Embryonic facial prominence (tissue), 1 donor: ENCODE measurements around the gene LY6G6C.

Source experiments
- DNase-seq: peaks from one replicate; pipeline ENCODE4 v3.0.0-alpha.2; 2016; ENCODE audit errors: extremely low spot score

LY6G6C gene, protein sequence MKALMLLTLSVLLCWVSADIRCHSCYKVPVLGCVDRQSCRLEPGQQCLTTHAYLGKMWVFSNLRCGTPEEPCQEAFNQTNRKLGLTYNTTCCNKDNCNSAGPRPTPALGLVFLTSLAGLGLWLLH

DNA sequence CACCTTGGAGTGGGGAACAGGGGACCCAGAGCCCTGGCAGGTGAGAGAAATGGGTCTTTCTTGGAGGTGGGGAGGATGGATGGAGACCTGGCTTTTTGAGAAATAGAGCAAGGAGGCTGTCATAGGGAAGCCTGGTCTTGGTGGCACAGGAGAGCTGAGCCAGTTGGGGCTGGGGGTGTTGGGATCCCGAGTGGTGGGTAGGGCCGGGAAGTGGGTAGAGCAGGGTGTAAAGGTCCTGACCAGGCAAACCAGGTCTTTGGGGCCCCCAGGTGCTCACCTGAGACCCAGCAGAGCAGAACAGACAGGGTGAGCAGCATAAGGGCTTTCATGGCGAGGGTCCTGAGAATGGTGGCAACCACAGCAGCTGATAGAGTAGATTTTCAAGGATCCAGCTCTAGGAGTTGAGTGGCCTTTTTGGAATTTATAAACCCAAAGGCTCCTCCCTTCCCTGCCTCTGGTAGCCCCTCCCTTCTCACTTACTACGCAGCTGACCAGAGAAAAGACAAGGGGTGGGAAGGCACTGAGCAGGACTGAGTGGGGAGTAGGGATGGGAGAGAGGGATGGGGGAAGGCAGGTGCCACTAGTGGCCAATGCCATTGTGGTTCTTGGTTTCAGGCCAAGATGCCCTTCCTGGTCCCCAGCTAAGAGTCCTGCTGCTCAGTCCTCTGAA, at the start of gene LY6G6C:
Gene LY6G6C, minus strand, starts transcription at position 396 of the 670 bp plus-strand sequence. Its CDS starts 67 bp downstream, at position 329.
- DNase-seq, result no peak

DNA sequence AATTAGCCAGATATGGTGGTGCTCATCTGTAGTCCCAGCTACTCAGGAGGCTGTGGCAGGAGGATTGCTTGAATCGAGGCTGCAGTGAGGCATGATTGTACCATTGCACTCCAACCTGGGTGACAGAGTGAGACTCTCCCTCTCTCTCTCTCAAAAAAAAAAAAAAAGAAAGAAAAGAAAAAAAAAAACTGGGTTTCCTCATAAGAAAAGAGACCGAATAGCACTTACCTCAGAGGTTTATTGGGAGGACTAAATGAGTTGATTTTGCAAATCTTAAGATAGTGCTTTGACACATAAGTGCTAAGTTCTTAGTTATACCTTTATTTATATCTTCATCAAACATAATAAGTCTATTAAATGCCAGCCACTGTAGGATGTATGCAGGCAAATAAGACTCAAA, 49.3 kb upstream of the LY6G6C start:
- no peak for DNase-seq

DNA sequence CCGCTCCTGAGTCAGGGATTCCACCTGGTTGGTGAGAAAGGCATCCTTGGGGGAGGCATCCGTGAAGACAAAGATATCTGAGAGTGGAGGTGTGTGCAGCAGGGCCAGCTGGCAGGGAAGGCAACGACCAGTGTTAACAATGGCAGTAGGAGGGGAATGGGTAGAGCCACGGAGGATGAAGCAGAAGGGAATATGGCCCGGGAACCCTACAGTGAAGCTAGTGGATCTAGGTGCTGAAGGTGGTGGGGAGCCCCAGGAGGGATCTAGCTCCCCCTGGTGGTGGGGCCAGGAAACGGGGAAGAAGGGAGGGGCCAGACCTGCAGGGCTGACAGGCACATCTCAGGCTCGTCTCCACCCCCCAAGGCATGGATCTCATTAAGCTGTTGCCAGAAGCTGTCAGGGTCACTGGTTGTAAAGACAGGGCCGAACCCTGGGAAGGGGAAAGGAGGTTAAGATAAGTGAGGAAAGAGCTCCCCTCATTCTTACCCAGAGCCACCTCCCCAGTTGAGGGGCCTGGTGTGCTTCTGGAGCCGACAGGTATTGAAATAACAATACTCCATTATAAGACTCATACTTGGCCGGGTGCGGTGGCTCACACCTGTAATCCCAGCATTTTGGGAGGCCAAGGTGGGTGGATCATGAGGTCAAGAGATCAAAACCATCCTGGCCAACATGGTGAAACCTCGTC, 48.3 kb upstream of the LY6G6C start:
- DNase-seq, result no peak

DNA sequence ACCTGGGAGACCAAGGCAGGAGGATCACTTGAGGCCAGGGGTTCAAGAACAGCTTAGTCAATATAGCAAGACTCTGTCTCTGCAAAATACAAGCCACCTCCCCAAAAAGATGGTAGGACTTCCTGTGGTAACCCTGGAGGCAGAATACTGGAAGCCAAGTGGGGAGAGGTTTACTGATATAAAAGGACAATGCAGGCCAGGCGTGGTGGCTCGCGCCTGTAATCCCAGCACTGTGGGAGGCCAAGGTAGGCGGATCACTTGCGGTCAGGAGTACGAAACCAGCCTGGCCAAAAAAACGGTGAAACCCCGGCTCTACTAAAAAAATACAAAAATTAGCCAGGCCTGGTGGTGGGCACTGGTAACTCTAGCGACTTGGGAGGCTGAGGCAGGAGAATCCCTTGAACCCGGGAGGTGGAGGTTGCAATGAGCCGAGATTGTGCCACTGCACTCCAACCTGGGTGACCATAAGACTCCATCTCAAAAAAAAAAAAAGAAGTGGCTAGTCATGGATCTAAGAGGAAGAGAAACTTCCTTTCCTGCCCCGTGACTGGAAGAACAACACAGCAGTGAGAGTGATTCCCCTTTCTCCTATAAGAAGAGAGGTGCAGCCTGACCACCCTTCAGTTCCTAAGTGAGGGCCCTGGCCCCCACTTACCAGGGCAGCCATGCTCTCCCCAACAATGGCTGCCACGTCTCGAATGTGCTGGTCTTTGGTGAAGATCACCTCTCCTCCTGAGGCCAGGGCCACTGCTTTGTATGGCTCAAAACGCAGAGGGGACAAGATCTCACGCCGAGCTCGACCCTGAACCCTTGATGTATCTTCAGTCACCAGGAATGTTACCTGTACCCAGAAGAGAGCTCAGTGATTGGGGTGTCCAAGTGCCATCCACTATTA, 47.1 kb upstream of the LY6G6C start:
- DNase-seq, result no peak

DNA sequence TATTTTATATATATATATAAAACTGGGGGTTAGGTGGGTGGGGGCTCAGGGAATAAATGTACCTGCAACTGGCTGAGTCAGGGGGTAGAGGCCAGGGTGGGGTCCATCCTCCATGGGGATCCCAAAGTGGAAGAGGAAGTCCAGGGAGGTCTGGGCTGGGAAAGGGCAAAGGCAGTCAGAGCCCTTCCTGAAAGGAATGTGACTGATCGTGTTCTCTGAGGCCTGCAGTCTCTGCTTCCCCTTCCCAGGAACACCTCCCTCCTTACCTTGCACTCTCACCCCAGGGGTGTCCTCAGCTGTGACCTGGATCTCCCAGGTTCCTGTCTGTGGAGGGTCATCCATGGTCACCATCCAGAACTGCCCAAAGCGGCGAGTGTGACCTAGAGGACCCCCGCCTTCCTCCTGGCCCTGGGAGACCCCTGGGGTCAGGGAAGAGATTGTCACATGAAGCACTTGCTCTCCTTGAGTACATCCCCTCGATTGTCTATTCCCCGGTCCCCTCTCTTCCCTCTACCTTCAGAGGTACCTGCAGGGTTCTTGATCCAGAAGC, 45.6 kb upstream of the LY6G6C start:
- DNase-seq, result no peak

DNA sequence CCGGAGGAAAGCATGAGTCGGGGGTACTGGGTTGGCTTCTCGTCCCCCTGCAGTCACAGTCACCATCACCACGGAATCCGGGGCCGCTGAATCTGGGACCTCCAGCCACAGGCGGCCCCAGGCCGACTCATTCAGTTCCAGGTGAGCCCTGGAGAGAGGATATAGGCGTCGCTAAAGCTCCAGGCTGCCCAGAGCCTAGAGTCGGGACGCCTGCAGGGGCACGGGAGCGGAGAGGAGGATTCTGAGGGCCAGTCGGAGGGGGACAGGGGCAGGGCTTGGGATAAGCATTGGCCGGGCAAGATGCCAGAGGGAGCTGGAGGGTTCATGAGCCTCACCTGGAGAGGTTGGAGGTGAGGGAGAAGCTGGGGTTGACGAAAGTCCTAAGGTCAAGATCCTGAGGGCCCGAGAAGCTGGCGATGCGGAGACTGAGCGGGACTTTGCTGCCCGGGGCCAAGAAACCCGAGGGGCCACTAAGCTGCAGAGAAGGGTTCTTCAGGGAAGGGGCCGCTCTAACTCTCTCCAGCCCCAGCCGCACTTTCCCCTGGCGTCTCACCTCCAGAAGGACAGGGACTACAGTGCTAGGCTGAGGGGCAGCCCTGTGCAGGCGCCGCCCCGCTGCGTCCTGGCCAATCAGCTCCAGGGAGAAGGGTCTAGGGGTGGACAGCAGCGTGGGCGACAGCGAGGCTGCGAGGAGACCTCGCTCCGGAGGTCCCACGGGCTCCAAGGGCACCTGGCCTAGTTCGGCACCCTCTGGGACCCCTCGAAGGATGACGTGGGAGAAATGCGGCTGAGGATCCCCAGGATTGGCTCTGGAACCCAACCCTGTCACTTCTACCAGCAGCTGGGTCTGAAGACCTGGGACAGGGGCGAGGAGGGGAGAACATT, 44.6 kb upstream of the LY6G6C start:
- no peak for DNase-seq

DNA sequence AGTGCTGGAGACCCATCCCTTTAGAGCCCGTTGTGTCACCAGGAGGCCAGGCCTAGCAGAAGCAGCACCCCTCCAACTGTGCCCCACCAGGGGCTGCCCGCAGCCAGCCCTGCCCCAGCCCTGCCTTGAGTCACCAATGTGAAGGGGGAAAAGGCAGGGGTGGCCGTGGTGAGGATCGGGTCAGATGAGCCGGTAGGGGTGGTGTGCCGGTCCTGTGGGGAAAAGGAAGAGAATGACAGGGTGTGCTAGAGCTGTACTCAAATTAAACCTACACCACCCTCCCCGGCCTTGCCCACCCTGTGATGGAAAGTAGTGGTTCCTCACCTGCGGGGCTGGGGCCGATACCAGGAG, 44.0 kb upstream of the LY6G6C start:
- DNase-seq, result no peak

DNA sequence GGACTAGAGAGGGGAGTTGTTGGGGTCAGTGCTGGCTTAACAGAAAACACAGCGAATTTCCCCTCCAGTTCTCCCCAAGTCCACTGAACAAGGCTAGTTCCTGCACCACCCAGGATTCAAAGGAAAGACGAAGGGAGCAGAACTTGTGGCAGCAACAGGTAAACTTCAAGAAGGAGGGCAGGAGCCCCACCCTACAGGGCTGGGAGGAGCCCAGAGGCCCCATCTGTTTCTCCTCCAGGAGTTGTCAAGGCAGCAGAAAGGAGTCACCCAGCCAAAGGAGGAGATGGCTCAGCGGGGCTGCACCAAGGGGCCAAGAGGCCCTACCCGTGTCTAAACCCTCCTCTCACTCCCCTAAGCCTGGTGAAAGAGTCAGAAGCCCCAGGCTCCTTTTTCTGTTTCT, 42.7 kb upstream of the LY6G6C start:
- DNase-seq, result no peak

DNA sequence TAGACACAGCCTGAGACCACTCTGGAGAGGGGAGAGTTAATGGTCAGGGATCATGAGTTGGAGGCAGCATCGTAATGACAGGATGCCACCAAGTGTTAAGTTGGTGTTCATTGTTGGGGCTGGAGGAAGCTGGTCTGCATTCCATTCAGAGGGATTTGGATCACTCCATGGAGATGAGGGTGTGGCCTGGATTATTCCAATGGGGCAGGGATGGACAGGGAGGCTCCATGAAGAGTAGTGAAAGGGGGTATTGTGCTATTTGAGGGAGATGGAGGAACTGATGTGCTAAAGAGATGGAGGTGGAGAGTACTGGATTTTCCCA, 42.0 kb upstream of the LY6G6C start:
- no peak for DNase-seq

DNA sequence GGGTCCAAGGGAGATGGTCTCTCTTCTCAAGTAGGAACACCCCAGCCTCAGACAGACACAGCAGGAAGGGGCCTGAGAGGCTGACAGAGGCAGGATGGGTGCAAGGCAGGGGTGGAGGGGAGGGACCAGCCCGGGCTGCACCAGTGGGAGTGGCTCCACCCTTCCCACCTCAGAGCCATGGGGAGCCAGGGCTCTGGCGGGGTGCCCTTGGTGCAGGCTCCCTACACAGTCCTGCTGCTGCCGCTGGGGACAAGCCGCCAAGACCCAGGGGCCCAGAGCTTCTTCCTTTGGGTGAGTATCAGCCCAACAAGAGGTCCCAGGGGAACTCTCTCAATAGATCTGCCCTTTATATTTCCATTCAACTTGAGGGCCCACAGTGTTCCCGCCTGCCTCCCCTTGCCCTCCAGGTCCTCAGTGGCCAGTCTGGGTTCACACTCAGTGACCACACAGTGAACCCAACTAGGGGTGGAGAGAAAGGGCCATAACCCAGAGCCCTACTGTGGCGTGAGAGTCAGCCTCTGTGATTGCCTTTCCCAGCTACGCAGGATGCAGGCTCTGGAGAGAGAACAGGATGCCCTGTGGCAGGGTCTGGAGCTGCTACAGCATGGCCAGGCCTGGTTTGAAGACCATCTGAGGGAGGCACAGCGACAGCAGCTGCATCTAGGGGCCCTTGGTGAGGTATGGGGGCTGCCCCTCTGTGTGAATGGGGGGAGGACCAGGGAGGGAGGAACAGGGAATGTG, 41.5 kb upstream of the LY6G6C start:
- DNase-seq, result no peak

DNA sequence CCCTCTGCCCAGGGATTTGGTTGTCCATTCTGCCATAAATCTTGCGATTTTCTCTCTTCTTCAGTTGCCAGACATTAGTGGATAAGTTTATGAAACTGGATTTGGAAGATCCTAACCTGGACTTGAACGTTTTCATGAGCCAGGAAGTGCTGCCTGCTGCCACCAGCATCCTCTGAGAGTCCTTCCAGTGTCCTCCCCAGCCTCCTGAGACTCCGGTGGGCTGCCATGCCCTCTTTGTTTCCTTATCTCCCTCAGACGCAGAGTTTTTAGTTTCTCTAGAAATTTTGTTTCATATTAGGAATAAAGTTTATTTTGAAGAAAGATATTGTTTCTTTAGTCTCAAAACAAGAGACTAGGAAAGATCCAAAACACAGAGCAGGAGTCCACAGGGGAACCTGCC, 40.8 kb upstream of the LY6G6C start, which contains the start of gene SAPCD1:
Gene SAPCD1, plus strand, starts transcription at position 301 of the 400 bp plus-strand sequence. CDS start 399 bp downstream, outside the sequence.
- no peak for DNase-seq

DNA sequence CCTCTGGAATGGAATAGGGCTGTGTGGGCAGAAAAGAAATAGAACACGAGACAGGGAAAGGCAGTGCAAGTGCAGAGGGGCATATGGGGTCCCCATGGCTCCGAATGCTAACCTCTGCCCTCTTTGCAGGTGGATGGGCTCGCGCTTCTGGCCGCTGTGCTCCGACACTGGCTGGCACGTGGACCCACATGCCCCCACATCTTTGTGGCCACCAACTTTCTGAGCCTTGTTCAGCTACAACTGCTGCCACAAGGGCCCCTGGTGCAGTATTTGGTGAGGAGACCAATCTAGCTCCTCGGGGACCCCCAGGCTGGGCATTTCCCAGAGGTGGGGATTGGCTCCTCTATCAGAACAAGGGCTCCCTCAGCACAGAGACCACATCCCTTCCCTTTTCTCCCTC, 39.8 kb upstream of the LY6G6C start:
- DNase-seq, result no peak

DNA sequence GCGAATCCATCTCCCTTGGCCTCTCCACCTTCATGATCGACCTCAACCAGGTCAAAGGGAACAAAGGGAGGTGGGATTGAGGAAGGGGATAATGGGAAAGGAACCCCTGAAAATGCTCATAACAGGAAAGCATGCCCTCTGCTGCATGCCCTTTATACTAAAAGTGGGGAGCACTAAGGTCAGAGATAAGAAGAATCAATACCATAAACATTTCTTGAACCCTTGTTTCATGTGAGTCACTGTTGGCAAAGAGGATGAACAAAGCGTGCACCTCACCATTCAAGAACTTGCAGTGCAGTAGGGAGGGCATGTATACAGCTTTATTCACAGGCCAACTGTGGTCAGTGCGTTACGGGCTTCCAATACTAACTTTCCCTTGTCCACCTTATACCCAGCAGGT, 39.2 kb upstream of the LY6G6C start:
- no peak for DNase-seq

DNA sequence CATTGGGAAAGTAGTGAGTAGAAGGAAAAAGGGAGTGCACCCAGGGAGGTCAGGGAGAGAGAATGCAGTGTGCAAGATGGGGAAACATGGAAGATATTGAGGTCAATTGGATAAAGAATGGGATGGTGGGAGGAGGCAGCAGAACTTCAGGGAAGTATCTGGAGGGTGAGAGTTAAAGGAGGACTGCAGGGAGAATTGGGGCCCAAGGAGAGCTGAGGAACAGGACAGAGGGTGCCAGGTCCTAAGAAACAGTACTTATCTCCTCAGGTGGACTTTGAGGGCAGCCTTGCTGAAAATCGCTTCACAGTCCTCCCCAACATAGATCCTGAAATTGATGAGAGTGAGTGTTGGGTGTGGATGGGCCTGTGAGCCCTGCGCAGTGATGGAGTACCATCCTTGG, 36.7 kb upstream of the LY6G6C start:
- no peak for DNase-seq

DNA sequence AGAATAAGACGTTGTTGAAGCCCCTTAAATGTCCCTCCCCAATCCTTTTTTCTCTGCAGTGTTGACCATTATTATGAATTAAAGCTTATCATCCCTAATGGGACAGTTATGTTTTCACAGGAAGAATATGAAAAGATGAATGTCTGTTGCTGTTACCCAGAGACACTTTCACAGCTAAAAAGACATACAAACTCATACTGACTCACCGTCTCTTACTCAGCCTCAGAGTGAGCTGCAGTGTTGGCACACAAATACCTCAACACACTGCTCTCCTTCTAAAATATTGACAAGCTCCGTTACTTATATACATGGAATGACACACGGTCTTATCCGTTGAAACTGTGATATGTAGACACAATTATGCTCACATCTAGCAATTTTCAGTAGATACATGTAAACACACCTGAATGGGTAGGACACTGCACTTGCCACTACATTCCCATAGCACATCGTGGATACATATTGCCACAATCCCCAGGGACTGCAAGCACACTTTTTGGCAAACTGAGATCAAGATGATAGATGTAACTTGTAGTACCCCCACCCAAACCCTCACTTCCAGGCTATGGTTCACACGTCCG, 31.3 kb upstream of the LY6G6C start:
- no peak for DNase-seq

DNA sequence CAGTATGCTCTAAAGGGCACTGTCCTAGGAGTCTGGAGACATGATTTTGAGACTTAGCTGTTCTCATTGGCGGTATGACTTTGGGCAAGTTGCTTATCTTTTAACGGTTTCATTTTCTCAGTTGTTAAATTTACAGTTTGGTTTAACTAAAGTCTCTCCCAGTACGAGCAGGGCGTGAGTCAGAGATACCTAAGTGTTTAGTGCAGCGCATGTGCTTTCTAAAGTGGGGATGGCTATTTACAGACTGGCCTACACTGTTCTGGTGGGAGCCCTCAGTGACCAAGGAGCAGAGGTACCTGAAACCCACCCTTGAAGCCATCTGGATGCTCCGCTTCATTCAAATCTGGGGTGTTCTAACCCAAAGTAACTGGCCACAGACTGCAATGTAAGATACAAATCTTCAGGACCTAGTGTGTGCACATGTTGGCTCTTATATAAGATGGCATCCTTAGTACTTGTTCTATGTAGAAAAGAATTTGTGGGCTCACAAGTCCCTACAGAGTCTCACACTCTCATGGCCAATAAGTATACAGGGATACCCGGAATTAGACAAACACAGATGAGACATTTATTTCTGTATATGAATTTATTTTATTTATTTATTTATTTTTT, 29.0 kb upstream of the LY6G6C start:
- DNase-seq, result no peak

DNA sequence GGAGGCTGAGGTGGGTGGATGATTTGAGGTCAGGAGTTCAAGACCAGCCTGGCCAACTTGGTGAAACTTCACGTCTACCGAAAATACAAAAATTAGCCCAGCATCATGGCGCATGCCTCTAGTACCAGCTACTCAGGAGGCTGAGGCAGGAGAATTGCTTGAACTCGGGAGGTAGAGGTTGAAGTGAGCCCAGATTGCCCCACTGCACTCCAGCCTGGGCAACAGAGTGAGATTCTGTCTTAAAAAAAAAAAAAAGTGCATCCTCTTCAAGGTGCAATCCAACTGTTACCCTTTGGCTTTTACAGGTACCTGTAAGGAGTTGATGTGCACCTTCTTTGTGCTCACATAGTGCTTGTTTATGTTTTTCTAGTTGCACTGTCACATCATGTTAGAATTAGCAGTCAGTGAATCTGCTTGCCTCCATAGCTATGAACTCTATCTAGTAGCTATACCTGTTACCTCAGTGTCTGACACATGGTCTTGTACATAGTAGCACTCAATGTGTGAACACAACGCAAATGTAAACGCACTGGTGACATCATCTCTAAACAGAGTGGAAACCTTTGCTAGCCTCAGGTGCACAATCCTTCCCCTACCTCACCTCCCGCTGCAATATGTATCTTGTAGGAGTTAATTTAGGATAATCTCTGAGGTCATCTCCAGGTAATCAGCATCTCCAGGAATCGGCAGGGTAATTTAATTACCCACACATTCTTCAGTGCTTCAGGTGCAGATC, 27.9 kb upstream of the LY6G6C start:
- DNase-seq, result no peak

DNA sequence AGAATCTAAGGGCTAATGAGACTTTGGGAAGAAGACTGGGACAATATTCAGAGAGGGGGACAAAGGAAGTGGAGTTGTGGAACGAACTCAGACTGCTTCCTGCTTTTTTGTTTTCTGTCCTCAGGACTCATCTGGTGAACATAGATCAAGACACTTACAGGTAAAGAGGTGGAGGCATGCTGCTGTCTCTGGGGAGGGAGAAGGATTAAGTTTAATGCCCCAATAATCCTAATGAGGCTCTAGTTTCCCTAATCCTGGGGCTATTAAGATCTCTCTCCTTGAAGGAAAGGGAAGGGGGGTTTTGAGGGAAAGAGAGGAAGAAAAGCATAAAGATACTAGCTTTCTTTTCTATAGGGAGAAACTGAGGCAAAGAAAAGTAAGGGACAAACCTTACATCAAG, 22.9 kb upstream of the LY6G6C start:
- no peak for DNase-seq

DNA sequence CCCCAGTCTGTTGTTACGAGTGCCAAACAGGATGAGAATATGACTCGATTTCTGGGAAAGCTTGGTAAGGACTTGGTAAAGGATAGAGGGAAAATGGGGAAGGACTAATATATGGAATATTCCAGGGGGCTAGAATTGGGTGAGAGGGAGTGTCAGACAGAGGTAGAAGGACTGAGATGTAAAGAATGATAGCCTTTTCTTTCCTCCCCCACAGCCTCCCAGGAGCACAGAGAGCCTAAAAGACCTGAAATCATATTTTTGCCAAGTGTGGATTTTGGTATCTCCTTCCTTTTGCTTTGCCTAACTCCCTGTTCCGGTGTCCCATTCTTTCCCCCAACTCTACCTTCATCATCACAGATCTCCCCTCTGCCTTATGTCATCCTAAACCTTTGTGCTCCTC, 21.3 kb upstream of the LY6G6C start:
- no peak for DNase-seq
